Suprapubic skin (tissue), 4 donors: ENCODE results near the gene PRKN.

ENCODE experiments used
- POLR2A ChIP-seq, 2 donors: fragments of 450-650 bp; IDR thresholded peaks; one replicate each; pipeline ENCODE4 v1.6.1; 2017; ENCODE audit warnings: antibody characterized with exemption in 2 of 2, mild to moderate bottlenecking in 2 of 2, moderate library complexity in 2 of 2
- POLR2AphosphoS5 ChIP-seq, 3 donors: sonication (generic); formaldehyde crosslinking; IDR thresholded peaks; one replicate each; pipeline ENCODE4 v1.6.1; 2017; ENCODE audit warnings: antibody characterized with exemption in 3 of 3
- TF ChIP-seq, protein P1 (sequence below), 2 donors: fragments of 200-600 bp in 1 of 2; fragments of 450-650 bp in 1 of 2; sonication (generic) in 1 of 2; IDR thresholded peaks; one replicate each; pipeline ENCODE4 v1.5.1; 2016 to 2019; ENCODE audit warnings: antibody characterized with exemption in 2 of 2, mild to moderate bottlenecking in 1 of 2, moderate library complexity in 1 of 2

DNA sequence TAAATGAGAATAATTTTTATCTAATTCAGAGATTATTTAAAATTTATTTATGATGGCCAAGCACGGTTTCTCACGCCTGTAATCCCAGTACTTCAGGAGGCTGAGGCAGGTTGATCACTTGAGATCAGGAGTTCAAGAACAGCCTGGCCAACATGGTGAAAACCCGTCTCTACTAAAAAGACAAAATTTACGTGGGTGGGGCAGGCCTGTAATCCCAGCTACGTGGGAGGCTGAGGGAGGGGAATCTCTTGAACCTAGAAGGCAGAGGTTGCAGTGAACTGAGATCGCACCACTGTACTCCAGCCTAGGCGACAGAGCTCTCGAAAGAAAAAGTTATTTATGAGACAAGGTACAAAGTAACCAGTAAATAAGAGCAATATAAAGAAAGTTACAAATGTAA lies 1394.2 kb downstream of the PRKN start:
- TF ChIP-seq, protein P1, sequence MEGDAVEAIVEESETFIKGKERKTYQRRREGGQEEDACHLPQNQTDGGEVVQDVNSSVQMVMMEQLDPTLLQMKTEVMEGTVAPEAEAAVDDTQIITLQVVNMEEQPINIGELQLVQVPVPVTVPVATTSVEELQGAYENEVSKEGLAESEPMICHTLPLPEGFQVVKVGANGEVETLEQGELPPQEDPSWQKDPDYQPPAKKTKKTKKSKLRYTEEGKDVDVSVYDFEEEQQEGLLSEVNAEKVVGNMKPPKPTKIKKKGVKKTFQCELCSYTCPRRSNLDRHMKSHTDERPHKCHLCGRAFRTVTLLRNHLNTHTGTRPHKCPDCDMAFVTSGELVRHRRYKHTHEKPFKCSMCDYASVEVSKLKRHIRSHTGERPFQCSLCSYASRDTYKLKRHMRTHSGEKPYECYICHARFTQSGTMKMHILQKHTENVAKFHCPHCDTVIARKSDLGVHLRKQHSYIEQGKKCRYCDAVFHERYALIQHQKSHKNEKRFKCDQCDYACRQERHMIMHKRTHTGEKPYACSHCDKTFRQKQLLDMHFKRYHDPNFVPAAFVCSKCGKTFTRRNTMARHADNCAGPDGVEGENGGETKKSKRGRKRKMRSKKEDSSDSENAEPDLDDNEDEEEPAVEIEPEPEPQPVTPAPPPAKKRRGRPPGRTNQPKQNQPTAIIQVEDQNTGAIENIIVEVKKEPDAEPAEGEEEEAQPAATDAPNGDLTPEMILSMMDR (IDR thresholded peaks at IDR 0.05): no peak
- TF ChIP-seq POLR2A (IDR thresholded peaks at IDR 0.05) (no peak), POLR2AphosphoS5 (IDR thresholded peaks at IDR 0.05) (no peak)
